Measurements from ENCODE around the gene ENOX2.

ENOX2 gene

DNA sequence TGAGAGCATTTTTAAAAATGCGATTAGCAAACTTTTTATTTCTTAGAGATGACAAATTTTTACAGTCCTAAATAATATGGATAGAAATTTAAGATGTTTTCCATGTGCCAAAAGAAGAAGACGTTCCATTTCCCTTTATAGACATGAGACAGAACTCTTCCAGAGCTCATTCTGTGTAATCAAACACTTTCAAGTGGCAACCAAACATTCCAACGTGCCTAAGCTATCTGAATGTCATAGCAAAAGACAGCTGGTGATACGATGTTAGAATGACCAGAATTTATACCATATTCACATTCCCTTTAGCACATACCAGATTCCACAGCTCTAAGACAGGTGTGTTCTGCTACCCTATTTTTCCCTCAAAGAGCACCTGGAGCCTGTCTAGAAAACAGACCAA lies 133.2 kb downstream of the ENOX2 start:
- TF ChIP-seq, protein P1, sequence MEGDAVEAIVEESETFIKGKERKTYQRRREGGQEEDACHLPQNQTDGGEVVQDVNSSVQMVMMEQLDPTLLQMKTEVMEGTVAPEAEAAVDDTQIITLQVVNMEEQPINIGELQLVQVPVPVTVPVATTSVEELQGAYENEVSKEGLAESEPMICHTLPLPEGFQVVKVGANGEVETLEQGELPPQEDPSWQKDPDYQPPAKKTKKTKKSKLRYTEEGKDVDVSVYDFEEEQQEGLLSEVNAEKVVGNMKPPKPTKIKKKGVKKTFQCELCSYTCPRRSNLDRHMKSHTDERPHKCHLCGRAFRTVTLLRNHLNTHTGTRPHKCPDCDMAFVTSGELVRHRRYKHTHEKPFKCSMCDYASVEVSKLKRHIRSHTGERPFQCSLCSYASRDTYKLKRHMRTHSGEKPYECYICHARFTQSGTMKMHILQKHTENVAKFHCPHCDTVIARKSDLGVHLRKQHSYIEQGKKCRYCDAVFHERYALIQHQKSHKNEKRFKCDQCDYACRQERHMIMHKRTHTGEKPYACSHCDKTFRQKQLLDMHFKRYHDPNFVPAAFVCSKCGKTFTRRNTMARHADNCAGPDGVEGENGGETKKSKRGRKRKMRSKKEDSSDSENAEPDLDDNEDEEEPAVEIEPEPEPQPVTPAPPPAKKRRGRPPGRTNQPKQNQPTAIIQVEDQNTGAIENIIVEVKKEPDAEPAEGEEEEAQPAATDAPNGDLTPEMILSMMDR (IDR thresholded peaks at IDR 0.05; ENCODE audit: insufficient read depth, missing control alignments) = no peak
- DNase-seq (ENCODE audit: insufficient read length, low spot score) (no peak), FAIRE-seq (no peak)

DNA sequence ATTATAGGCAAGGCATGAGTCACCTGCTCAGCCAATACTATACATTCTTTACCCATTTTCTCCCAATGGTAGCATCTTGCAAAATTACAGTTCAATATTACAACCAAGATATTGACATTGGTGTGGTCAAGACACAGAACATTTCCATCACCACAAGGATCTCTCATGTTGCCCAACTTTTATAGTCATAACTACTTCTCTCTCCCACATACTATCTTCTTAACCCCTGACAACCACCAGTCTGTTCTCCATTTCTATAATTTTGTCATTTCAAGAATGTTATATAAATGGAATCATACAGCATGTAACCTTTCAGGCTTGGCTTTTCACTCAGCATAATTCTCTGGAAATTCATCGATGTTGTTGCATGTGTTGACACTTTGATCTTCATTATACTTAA lies 144.9 kb downstream of the ENOX2 start:
- DNase-seq (ENCODE audit: insufficient read length, low spot score) = no peak
- no peak for FAIRE-seq
- TF ChIP-seq, protein P1 (IDR thresholded peaks at IDR 0.05; ENCODE audit: insufficient read depth, missing control alignments) = no peak

DNA sequence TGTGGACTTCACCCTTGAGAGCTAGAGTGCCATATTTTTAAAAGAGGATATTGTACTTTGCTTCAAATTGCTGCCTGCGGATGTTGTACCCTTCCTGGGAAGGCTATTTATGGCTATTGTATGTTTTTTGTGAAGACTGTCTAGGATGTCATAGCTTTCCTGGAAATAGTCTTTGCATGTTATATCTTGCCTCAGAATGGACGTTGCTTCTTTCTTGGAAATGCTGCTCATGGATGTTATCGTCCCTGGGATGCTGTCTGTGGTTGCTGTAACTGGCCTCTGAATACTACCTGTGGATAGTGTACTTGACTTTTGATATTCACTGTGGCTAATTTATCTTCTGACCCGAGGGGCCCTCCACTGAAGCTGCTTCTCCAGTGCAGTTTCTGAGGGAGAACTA lies 146.8 kb downstream of the ENOX2 start:
- TF ChIP-seq, protein P1 (IDR thresholded peaks at IDR 0.05; ENCODE audit: insufficient read depth, missing control alignments) = no peak
- DNase-seq (ENCODE audit: insufficient read length, low spot score) = no peak
- no peak for FAIRE-seq

DNA sequence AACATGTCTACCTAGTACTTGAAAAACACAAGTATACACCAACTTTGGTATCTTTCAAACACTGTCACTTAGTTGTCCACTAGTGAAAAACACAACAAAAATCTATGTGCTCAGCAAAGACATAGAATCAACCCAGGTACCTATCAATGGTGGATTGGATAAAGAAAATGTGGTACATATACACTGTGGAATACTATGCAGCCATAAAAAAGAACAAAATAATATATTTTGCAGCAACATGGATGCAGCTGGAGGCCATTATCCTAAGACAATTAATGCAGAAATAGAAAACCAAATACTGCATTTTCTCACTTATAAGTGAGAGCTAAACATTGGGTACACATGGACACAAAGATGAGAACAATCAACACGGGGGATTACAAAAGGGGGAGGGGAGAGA lies 148.7 kb downstream of the ENOX2 start:
- DNase-seq (ENCODE audit: insufficient read length, low spot score) (no peak), FAIRE-seq (no peak)
- TF ChIP-seq, protein P1 (IDR thresholded peaks at IDR 0.05; ENCODE audit: insufficient read depth, missing control alignments) = no peak

DNA sequence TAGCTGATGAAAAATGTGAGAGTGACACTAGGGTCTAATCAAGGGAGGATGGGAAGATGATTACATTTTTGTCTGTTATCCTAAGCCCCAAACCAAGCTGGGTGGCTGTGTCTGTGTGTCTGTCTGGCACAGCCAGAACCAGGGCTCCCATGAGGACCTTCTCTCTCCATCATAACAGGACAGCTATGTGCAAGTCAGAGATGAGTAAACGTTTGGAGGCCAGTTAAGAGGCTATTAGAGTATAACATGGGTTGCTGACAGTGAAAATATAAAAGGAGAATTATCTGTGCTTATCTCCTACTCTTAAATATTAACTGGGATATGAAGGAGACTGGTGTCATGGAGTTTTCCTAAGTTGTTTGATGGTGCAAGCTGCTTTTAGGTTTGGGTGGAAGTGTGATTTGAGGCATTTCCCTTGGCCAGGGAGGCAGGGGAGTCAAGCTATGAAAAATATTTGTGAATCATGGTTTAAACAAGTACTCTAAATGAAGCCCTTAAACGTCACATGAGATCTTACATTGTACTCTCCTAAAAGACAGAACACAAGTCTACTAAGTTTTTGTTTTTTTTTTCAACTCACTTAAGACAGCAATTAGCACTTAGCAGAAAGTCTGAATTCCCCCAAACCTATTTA lies 156.2 kb downstream of the ENOX2 start:
- DNase-seq (ENCODE audit: insufficient read length, low spot score) = no peak
- FAIRE-seq = no peak
- TF ChIP-seq, protein P1 (IDR thresholded peaks at IDR 0.05; ENCODE audit: insufficient read depth, missing control alignments) = no peak

DNA sequence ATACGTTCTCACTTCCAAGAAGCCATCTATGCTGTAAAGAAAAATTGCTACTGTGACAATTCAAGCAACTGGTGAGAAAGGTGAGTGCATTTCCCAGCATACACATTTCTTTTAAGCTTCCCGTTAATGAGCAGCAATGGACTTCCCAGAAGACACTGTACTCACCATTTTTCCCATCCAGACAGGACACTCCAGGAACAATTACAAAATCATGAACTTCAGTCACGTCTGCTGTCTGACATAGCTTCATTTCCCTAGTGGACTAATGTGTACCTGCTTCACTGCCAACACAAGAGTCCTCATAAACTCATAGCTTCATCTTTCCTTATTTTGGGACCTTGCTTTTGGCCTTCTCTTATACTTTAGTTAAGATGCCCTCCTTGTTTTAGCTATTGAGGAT lies 156.9 kb downstream of the ENOX2 start:
- no peak for FAIRE-seq
- TF ChIP-seq, protein P1 (IDR thresholded peaks at IDR 0.05; ENCODE audit: insufficient read depth, missing control alignments) = no peak
- DNase-seq (ENCODE audit: insufficient read length, low spot score) = no peak

DNA sequence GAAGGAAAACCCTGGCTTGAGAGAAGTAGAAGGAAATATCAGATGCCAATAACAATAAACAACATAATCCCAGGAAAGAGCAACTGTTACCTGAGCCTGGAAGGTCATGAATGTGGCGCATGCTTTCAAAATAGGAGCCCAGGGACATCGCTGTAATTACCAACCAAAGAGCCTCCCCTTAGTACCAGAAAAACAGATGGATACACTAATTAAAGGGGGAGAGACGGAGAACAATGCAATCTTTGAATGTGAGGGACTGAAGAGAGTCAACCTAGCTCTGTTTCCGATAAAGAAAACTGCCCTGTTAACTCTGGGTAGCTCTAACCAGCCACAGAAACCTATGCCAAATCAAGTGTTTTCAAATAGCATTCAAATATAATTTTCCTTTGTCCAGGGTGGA lies 161.4 kb downstream of the ENOX2 start:
- FAIRE-seq = no peak
- no peak for DNase-seq (ENCODE audit: insufficient read length, low spot score)
- TF ChIP-seq, protein P1 (IDR thresholded peaks at IDR 0.05; ENCODE audit: insufficient read depth, missing control alignments) = no peak
